ENCODE data around the gene FBXO38. TPM values are rescaled to one million over a fixed set of nuclear protein-coding genes. Genes with fewer than 3 reads are reported as not detected.

FBXO38 gene
- total and polyA plus RNA-seq, 9 of the 15 experiments (the other 6 are each of a cell fraction or from before 2014, with no cell fraction given) = 7.4 to 39.4 (median 29.3) TPM

DNA sequence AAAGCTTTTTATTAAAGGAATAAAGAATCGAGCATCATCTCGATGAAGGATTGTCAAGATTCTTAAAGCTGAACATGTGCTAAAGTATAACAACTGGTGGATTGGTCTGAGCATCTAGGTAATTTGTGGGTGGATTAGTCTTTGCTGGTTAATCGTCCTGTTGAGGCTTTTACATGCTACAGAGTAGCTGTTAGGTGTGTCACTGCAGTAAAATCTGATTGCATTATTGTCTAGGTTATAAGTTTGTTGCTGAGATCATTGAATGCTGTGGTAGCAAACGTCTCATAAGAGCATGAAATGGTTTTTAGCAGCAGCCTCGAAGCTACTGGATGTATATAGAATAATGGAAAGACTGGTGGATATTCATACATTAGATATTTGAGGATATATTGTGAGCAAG is 7.2 kb downstream of the FBXO38 start:
- DNase-seq (ENCODE audit: extremely low read depth in 1 of 4, low spot score in 3 of 4) (no peak), FAIRE-seq (no peak), ATAC-seq (no peak)
- Histone ChIP-seq H3K36me3 (ENCODE audit: control insufficient read depth, insufficient read depth, low read length) (peaks cover 24% of the 10 kb centered on the region), H3K79me2 (ENCODE audit: control insufficient read depth, insufficient read depth, low read length) (peaks cover 61% of the 10 kb centered on the region), H3K4me2 (ENCODE audit: insufficient read depth, low read length) (no peak overlapping the region), H3K9ac (ENCODE audit: insufficient read depth in 1 of 2, low read depth in 2 of 2, low read length in 2 of 2) (no peak overlapping the region), H3K9me3 (replicated peaks; ENCODE audit: control insufficient read depth, insufficient read depth, low read depth, low read length) (no peaks in the 10 kb centered on the region), H3K27ac (ENCODE audit: extremely low read depth, low read depth, low read length) (no peak overlapping the region), H3K9me1 (ENCODE audit: control insufficient read depth, insufficient read depth, low read length) (no peaks in the 10 kb centered on the region), H3K4me1 (replicated peaks in 1 of 2; ENCODE audit: control insufficient read depth in 2 of 2, insufficient read depth in 2 of 2, low read length in 2 of 2) (peaks cover 0 to 7% of the 10 kb centered on the region in 2 experiments; a peak in 2 of 5 replicates), H3K4me3 (no peak overlapping the region), H2AFZ (ENCODE audit: low read depth, low read length) (no peak overlapping the region), H4K20me1 (replicated peaks; ENCODE audit: control insufficient read depth, insufficient read depth, low read length) (no peaks in the 10 kb centered on the region; the same call in 1 of the 2 replicates), H3K27me3 (ENCODE audit: control insufficient read depth in 2 of 2, insufficient read depth in 2 of 2, low read length in 2 of 2) (no peaks in the 10 kb centered on the region)
- in situ Hi-C loops (cut with MboI) (no loop called here), intact Hi-C loops (cut with micrococcal nuclease) (no loop called here)
- CTCF ChIA-PET (ENCODE audit: low intra/inter-chr PET ratio) = interaction anchor here (0.7 kb wide), 1 partner anchor 1040 kb away, joined by 3 read pairs; no protein-coding TSS in a partner anchor
- BruUV-seq (replicated peaks) = no TSS peak
- no peak for TF ChIP-seq HOXB6 (CRISPR knock-in tag; IDR thresholded peaks at IDR 0.05; ENCODE audit: borderline replicate concordance)
- TF ChIP-seq, protein P1, sequence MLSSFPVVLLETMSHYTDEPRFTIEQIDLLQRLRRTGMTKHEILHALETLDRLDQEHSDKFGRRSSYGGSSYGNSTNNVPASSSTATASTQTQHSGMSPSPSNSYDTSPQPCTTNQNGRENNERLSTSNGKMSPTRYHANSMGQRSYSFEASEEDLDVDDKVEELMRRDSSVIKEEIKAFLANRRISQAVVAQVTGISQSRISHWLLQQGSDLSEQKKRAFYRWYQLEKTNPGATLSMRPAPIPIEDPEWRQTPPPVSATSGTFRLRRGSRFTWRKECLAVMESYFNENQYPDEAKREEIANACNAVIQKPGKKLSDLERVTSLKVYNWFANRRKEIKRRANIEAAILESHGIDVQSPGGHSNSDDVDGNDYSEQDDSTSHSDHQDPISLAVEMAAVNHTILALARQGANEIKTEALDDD (IDR thresholded peaks at IDR 0.05) = no peak
- no peak for TF ChIP-seq PPARD (CRISPR knock-in tag; IDR thresholded peaks at IDR 0.05)
- no peak for TF ChIP-seq SIN3B (IDR thresholded peaks at IDR 0.05; ENCODE audit: low read depth)
- no peak for TF ChIP-seq FIP1L1 (IDR thresholded peaks at IDR 0.05; ENCODE audit: low read depth, low read length, poor library complexity, severe bottlenecking)
- no peak for TF ChIP-seq ZBTB8A (IDR thresholded peaks at IDR 0.05; ENCODE audit: partially characterized antibody)
- TF ChIP-seq, protein P2, sequence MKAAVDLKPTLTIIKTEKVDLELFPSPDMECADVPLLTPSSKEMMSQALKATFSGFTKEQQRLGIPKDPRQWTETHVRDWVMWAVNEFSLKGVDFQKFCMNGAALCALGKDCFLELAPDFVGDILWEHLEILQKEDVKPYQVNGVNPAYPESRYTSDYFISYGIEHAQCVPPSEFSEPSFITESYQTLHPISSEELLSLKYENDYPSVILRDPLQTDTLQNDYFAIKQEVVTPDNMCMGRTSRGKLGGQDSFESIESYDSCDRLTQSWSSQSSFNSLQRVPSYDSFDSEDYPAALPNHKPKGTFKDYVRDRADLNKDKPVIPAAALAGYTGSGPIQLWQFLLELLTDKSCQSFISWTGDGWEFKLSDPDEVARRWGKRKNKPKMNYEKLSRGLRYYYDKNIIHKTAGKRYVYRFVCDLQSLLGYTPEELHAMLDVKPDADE (conservative IDR thresholded peaks at IDR 0.05; ENCODE audit: control insufficient read depth, low read depth, low read length) = no peak
- TF ChIP-seq NR4A1 (CRISPR knock-in tag; IDR thresholded peaks at IDR 0.05) = no peak
- TF ChIP-seq NR4A1 (tag; IDR thresholded peaks at IDR 0.05) = no peak
- TF ChIP-seq ZBTB7A (IDR thresholded peaks at IDR 0.05; ENCODE audit: borderline replicate concordance, control insufficient read depth, low read depth, low read length) = no peak
- no peak for TF ChIP-seq ZZZ3 (IDR thresholded peaks at IDR 0.05)
- TF ChIP-seq ZNF699 (CRISPR knock-in tag; IDR thresholded peaks at IDR 0.05; ENCODE audit: insufficient replicate concordance) = no peak
- no peak for TF ChIP-seq ZKSCAN1 (IDR thresholded peaks at IDR 0.05; ENCODE audit: low read depth, low read length)
- no peak for TF ChIP-seq FOSL1 (tag; conservative IDR thresholded peaks at IDR 0.05)
- no peak for TF ChIP-seq ETV1 (tag; conservative IDR thresholded peaks at IDR 0.05; ENCODE audit: low read depth)
- TF ChIP-seq, protein P3, sequence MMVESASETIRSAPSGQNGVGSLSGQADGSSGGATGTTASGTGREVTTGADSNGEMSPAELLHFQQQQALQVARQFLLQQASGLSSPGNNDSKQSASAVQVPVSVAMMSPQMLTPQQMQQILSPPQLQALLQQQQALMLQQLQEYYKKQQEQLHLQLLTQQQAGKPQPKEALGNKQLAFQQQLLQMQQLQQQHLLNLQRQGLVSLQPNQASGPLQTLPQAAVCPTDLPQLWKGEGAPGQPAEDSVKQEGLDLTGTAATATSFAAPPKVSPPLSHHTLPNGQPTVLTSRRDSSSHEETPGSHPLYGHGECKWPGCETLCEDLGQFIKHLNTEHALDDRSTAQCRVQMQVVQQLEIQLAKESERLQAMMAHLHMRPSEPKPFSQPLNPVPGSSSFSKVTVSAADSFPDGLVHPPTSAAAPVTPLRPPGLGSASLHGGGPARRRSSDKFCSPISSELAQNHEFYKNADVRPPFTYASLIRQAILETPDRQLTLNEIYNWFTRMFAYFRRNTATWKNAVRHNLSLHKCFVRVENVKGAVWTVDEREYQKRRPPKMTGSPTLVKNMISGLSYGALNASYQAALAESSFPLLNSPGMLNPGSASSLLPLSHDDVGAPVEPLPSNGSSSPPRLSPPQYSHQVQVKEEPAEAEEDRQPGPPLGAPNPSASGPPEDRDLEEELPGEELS (CRISPR knock-in tag; IDR thresholded peaks at IDR 0.05; ENCODE audit: borderline replicate concordance) = no peak
- TF ChIP-seq HMGN3 (IDR thresholded peaks at IDR 0.05; ENCODE audit: borderline replicate concordance, extremely low read depth, insufficient read length, low read depth, low read length) = no peak
- no peak for TF ChIP-seq ZBED1 (IDR thresholded peaks at IDR 0.05)
- TF ChIP-seq ILF3 (IDR thresholded peaks at IDR 0.05; ENCODE audit: borderline replicate concordance) = no peak
- no peak for TF ChIP-seq ZNF507 (tag; conservative IDR thresholded peaks at IDR 0.05)
- POLR2A ChIA-PET = no interaction called here
- WGBS (ENCODE audit: insufficient coverage, low coverage, missing lambda C conversion rate) = 60% methylated on average over 5 of the region's 5 CpGs

Data from K562 (cell line).